ENCODE measurements around the gene POLL.
A peak's percentile ranks its signal among the peaks of the same experiment; 100 is the strongest.

Gene POLL

GRCh38 chr10:101560298-101561067, 27.6 kb downstream of the POLL start:
- FAIRE-seq (no peak), DNase-seq (ENCODE audit: low spot score) (no peak)

DNA sequence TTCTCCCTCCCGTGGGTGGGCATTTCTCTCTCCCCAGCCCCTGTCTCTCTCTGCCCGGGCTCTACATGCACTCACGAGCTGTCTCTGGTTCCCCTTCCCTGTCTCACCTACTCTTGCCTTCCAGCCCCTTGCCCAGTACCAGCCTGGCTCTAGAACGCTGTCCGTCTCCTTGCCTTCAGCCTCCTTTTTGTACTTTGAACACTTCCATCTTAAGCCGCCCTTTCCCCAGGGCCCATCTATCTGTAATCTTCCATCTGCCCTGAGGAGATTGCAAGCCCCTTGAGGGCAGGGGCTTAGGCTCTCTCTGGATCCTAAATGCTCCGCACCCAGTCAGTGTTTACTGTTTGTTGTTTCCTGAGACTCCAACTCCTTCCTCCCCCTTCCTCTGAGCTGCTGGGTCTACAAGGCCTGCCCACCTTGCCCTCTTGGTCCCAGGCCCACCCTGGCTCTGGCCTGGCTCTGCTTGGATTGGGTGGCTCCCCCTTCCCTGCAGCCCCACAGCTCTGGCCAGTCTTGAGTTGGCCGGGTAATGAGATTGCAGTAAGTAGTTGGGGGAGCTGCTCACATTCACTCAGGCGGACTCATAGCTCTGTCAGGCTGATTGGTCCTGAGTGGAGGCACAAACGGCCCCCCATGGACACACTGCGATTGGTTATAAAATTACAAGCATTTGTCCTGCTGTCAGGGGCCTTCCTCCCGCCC, 28.3 kb downstream of the POLL start:
- no peak for DNase-seq (ENCODE audit: low spot score)
- FAIRE-seq: no peak

DNA sequence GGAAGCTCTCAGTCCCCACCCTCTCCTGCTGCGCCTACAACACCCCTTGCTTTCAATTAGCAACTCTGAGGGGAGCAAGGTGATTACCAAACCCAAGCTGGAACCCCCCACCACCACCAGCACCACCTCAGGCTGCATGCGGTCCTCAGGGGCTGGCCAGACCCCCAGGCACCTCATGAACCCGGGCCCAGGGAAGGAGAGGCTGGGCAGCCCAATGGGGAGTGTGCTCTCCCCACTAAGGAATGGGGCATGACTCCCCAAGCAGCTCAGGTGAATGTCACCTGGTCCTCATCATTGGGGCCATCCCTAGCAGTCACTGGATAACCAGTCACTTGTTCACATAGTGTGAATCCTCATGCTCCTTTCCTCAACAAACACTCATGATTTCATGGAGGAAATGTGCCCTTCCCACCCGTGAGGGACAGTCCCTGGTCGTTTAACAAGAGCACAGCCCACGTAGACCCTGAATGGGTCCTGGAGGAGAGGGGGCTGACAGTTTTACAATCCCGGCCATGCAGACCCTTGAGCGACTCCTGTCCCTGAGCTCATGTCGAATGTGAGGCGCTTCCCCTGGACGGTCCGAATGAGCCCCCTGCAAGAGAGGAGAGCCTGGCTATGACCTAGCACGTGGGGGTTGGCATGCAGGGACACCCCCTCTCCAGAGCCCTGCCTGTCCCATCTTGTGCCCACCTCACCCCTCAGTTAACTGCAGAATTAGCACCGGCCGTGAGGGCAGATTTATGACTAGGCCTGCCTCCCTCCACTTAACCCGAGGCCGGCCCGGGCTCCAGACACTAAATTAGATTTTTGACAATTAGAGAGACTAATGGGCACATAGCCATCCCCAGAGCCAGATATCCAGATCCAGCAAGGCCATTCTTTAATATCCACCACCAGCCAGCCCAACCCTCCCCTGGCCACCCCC, 29.1 kb downstream of the POLL start:
- DNase-seq (ENCODE audit: low spot score): no peak
- no peak for FAIRE-seq

DNA sequence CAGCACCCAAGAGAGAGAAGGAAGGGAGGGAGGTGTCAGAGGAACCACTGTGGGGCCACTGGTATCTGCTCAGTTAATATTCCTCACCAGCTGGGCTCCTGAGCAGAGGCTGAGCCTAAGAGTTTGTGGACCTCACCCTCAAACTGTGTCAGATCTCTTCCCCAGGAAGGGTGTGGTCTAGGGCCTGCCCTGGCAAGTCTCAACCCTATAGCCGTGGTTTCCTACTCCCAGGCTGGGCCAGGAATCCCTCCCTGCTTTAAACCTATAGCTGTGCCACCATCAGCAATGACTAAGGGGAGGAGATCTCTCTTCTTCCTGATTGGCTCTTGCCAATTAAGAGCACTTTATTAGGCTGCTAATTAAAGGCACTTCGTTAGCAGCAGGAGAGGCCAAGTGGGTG, 29.9 kb downstream of the POLL start:
- DNase-seq (ENCODE audit: low spot score) (no peak), FAIRE-seq (no peak)

DNA sequence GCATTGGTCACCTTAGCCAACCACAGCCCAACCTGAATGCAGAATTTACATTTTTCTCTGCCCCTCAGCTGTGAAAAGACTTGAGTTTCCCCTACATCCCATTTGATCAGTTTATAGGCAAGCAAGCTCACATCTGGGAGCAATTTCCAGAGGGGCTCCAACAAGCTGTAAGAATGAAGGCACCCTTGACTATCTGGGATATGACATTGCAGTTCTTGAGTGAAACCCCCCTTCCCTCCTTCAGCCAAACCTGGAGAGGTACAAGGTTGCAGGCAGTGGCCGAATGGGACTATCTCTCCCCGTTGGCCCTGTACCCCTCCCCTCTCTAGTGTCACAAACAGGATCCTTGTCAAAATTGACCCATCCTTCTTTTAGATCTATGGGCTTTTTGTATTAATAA, 30.5 kb downstream of the POLL start:
- no peak for FAIRE-seq
- DNase-seq (ENCODE audit: low spot score): no peak

DNA sequence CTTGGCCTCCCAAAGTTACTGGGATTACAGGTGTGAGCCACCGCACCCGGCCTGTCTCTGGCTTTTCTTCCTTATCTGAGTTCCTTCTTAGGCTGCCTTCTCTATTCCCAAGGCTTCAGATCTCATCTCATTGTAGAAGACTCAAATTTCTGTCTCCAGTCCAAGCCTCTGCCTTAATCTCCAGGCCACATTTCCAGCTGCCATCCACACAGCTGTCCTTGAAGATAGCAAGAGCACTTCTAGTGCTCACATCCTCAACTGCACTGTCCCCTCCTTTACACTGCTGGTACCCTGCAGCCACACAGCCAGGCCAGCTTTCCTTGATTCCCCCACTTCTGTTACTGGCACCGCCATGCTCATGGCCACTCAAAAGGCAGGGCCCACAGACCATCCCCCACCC, 35.6 kb downstream of the POLL start:
- DNase-seq (ENCODE audit: low spot score): no peak
- no peak for FAIRE-seq

DNA sequence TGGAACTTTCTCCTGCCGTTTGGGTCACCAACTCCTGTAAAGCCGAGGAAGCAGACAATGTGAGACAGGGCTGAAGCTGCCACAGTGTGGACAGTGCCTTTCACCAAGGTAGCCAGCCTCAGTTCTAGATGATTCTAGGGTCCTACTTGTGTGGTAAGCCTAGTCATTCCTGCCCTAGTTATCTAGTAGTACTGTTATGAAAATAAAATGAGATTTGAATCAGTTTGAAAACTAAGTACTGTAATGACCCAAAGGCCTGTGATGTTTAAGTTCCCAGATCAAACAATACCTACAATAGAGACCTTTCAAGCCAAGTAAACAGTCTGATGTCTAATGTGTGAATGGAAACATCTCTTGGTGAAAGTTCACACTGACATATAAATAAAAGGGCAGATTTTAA, 37.1 kb downstream of the POLL start:
- DNase-seq (ENCODE audit: low spot score) (no peak), FAIRE-seq (no peak)

- FAIRE-seq: no peak
- DNase-seq (ENCODE audit: low spot score): no peak
These were observed 42.2 kb downstream of the POLL start for GRCh38 chr10:101545898-101546297.

GRCh38 chr10:101538446-101538845, 49.6 kb downstream of the POLL start:
- DNase-seq (ENCODE audit: low spot score): no peak
- no peak for FAIRE-seq

DNA sequence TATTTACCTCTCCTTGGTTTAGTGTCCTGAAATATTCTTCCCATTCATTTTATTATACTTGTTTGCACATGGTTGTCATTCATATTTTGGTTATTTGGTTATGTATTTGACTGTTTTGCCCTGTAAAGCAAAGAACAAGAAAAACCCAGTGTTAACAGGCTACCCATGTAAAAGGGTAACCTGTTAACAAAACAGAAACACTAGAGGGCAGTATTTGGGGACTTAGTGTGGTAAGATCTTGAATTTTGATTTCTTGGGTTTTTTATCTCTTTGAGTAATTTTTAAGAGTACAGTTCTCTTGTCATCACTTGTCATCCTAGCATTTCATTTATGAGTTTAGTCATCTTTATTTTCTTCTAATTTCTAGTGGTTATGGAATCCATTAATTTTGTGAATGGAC, 51.3 kb downstream of the POLL start:
- peak; percentile 29 for DNase-seq (ENCODE audit: low spot score)
- no peak for FAIRE-seq

GRCh38 chr10:101535949-101536348, 52.1 kb downstream of the POLL start:
- no peak for DNase-seq (ENCODE audit: low spot score)
- FAIRE-seq: no peak

GRCh38 chr10:101529725-101530553, 58.1 kb downstream of the POLL start:
- FAIRE-seq: no peak
- no peak for DNase-seq (ENCODE audit: low spot score)

DNA sequence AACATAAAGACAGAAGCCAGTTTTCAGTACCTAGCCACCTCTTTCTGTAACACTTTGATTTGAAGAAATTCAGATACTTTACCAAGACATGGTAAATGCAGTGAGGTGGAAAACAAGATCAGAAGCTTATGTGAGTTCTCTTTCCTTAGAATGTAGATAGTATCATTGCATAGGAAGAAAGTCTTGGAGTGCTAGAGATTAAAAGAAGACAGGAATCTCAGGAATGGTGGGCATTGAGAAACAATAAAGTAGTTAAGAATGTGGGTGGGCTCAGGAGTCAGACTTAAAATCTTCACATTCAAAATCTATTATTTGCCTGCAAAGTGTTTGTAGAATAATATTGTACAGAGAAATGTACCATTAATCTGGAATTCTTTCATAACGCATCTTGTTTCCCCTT, 58.9 kb downstream of the POLL start:
- DNase-seq (ENCODE audit: low spot score): no peak
- no peak for FAIRE-seq
